H1 (cell line): Measurements from ENCODE around the gene TP53I3. TPM values are rescaled to one million over a fixed set of nuclear protein-coding genes. Genes with fewer than 3 reads are reported as not detected.

Experiments
- CTCF ChIA-PET: fragments of 300-600 bp; sonication (Branson Sonifier 250); formaldehyde crosslinking; loops from one replicate; lab custom pipeline; 2021; ENCODE audit not compliant: partially characterized antibody; lab: Charles Lee
- POLR2A ChIA-PET: fragments of 300-600 bp; sonication (Branson Sonifier 250); formaldehyde crosslinking; loops from one replicate; lab custom pipeline; 2021; ENCODE audit warnings: inconsistent platforms; ENCODE audit not compliant: partially characterized antibody; lab: Charles Lee
- DNase-seq, 2 experiments: peaks; one replicate each; pipeline versions ENCODE4 v3.0.0 to v3.0.0-alpha.2; 2010 to 2022; ENCODE audit warnings: low spot score in 2 of 2, low read depth in 1 of 2, mixed read lengths in 1 of 2
- FAIRE-seq: peaks from 2 replicates; lab custom pipeline; 2011; peaks lifted over from hg19 to GRCh38; lab: Jason Lieb, UNC
- H2AFZ ChIP-seq: 2 replicates; pipeline ENCODE4 v1.8.1; 2012; ENCODE audit warnings: low read length, inconsistent platforms
- H2AK5ac ChIP-seq: 2 replicates; pipeline ENCODE4 v1.6.1; 2013; ENCODE audit warnings: low read depth, low read length
- H2BK120ac ChIP-seq: replicated peaks from 2 replicates; pipeline ENCODE3; 2013; ENCODE audit warnings: low read depth, low read length, inconsistent platforms
- H2BK12ac ChIP-seq: 2 replicates; pipeline ENCODE4 v1.6.1; 2013; ENCODE audit warnings: low read depth, low read length
- H2BK15ac ChIP-seq: 2 replicates; pipeline ENCODE4 v1.6.1; 2013; ENCODE audit warnings: low read length
- H2BK20ac ChIP-seq: 2 replicates; pipeline ENCODE4 v1.6.1; 2013; ENCODE audit warnings: low read length
- H2BK5ac ChIP-seq: 2 replicates; pipeline ENCODE4 v1.6.1; 2013; ENCODE audit warnings: low read depth, low read length
- H3K14ac ChIP-seq: 2 replicates; pipeline ENCODE4 v1.6.1; 2013; ENCODE audit warnings: inconsistent platforms; ENCODE audit not compliant: insufficient read length
- H3K18ac ChIP-seq: 2 replicates; pipeline ENCODE4 v1.6.1; 2013; ENCODE audit warnings: low read length; ENCODE audit errors: extremely low read depth
- H3K23ac ChIP-seq: 2 replicates; pipeline ENCODE4 v1.6.1; 2013; ENCODE audit warnings: inconsistent platforms; ENCODE audit not compliant: insufficient read length
- H3K23me2 ChIP-seq: 2 replicates; pipeline ENCODE4 v1.6.1; 2013; ENCODE audit warnings: low read depth, low read length
- H3K27ac ChIP-seq: 2 replicates; pipeline ENCODE4 v1.6.1; 2011; ENCODE audit warnings: low read depth, low read length, inconsistent platforms
- H3K27me3 ChIP-seq, 4 experiments: replicated peaks in 1 of 4; 1 replicate in 1 of 4; 2 replicates in 3 of 4; pipeline versions ENCODE4 v1.6.1 to v1.8.1; 2011 to 2013; ENCODE audit warnings: low read length in 3 of 4, mild to moderate bottlenecking in 3 of 4, inconsistent platforms in 2 of 4, mixed read lengths in 2 of 4, moderate library complexity in 1 of 4; ENCODE audit not compliant: control insufficient read depth in 3 of 4, insufficient read depth in 3 of 4; ENCODE audit errors: extremely low read depth in 1 of 4
- H3K36me3 ChIP-seq, 4 experiments: 2 replicates each; pipeline versions ENCODE4 v1.6.1 to v1.8.1; 2011 to 2013; ENCODE audit warnings: mild to moderate bottlenecking in 4 of 4, low read length in 3 of 4, moderate library complexity in 2 of 4, control low read depth in 1 of 4, inconsistent platforms in 1 of 4; ENCODE audit not compliant: insufficient read depth in 4 of 4, control insufficient read depth in 2 of 4
- H3K4ac ChIP-seq: replicated peaks from 2 replicates; pipeline ENCODE3; 2013; ENCODE audit warnings: low read length, low read depth, mixed read lengths, inconsistent platforms; ENCODE audit not compliant: insufficient read length
- H3K4me1 ChIP-seq, 4 experiments: replicated peaks in 1 of 4; 1 replicate in 1 of 4; 2 replicates in 3 of 4; pipeline versions ENCODE4 v1.6.1 to v1.8.1; 2011 to 2013; ENCODE audit warnings: low read length in 3 of 4, inconsistent platforms in 2 of 4, mixed read lengths in 1 of 4; ENCODE audit not compliant: insufficient read depth in 4 of 4, control insufficient read depth in 3 of 4
- H3K4me2 ChIP-seq, 2 experiments: 2 replicates each; pipeline versions ENCODE4 v1.6.1 to v1.8.1; 2011 to 2013; ENCODE audit warnings: low read depth in 2 of 2, low read length in 2 of 2, control low read depth in 1 of 2, inconsistent platforms in 1 of 2, mild to moderate bottlenecking in 1 of 2; ENCODE audit not compliant: insufficient read depth in 1 of 2
- H3K4me3 ChIP-seq, 4 experiments: fragments of 200-600, 300-600 bp in 1 of 4; sonication (generic), shearing (Covaris generic), sonication (Bioruptor Twin) in 1 of 4; 2 replicates each; pipeline versions ENCODE4 v1.5.1 to v1.8.1; 2011 to 2016; ENCODE audit warnings: low read length in 4 of 4, low read depth in 3 of 4, control low read depth in 2 of 4, inconsistent platforms in 2 of 4, mild to moderate bottlenecking in 2 of 4, mixed read lengths in 1 of 4, moderate library complexity in 1 of 4; ENCODE audit not compliant: insufficient read depth in 2 of 4; ENCODE audit errors: extremely low read depth in 1 of 4
- H3K56ac ChIP-seq: replicated peaks from 2 replicates; pipeline ENCODE3; 2013; ENCODE audit warnings: low read depth, mild to moderate bottlenecking, mixed read lengths, low read length, inconsistent platforms; ENCODE audit not compliant: insufficient read length
- H3K79me1 ChIP-seq: 2 replicates; pipeline ENCODE4 v1.6.1; 2013; ENCODE audit warnings: low read depth, low read length, control low read depth
- H3K79me2 ChIP-seq, 2 experiments: 2 replicates each; pipeline versions ENCODE4 v1.6.1 to v1.8.1; 2012 to 2013; ENCODE audit warnings: low read length in 2 of 2, mild to moderate bottlenecking in 2 of 2, inconsistent platforms in 1 of 2; ENCODE audit not compliant: insufficient read depth in 2 of 2, control insufficient read depth in 1 of 2
- H3K9ac ChIP-seq, 4 experiments: replicated peaks in 1 of 4; 1 replicate in 1 of 4; 2 replicates in 3 of 4; pipeline versions ENCODE4 v1.6.1 to v1.8.1; 2011 to 2013; ENCODE audit warnings: low read depth in 3 of 4, low read length in 3 of 4, control low read depth in 2 of 4, mild to moderate bottlenecking in 2 of 4, moderate library complexity in 2 of 4, inconsistent platforms in 1 of 4; ENCODE audit errors: extremely low read depth in 1 of 4
- H3K9me3 ChIP-seq, 2 experiments: 2 replicates each; pipeline versions ENCODE4 v1.6.1 to v1.8.1; 2012 to 2013; ENCODE audit warnings: mild to moderate bottlenecking in 2 of 2, moderate library complexity in 2 of 2, control low read depth in 1 of 2, inconsistent platforms in 1 of 2, low read depth in 1 of 2, low read length in 1 of 2, mixed read lengths in 1 of 2; ENCODE audit not compliant: insufficient read depth in 2 of 2
- H4K20me1 ChIP-seq, 2 experiments: replicated peaks in 1 of 2; 2 replicates each; pipeline versions ENCODE3 to v1.8.1; 2011 to 2013; ENCODE audit warnings: inconsistent platforms in 2 of 2, low read length in 2 of 2, mild to moderate bottlenecking in 1 of 2; ENCODE audit not compliant: insufficient read depth in 2 of 2, control insufficient read depth in 1 of 2
- H4K5ac ChIP-seq: 2 replicates; pipeline ENCODE4 v1.6.1; 2013; ENCODE audit warnings: low read length, low read depth, mixed read lengths, inconsistent platforms; ENCODE audit not compliant: insufficient read length
- H4K8ac ChIP-seq: 2 replicates; pipeline ENCODE4 v1.8.0; 2013; ENCODE audit warnings: mild to moderate bottlenecking, moderate library complexity, low read length, inconsistent platforms; ENCODE audit not compliant: insufficient read depth; ENCODE audit errors: extremely low read depth
- H4K91ac ChIP-seq: replicated peaks from 2 replicates; pipeline ENCODE3; 2013; ENCODE audit warnings: low read length, mixed read lengths, inconsistent platforms; ENCODE audit not compliant: insufficient read length
- WGBS, 2 experiments: shearing (Covaris generic) in 1 of 2; methylation state at CpG; one replicate each; pipeline versions ENCODE4 v1.1.6 to v1.1.7; 2013 to 2015; ENCODE audit warnings: low lambda C conversion rate in 2 of 2, mixed read lengths in 2 of 2, inconsistent platforms in 1 of 2, low coverage in 1 of 2, missing lambda C conversion rate in 1 of 2; ENCODE audit not compliant: insufficient replicate concordance in 2 of 2, insufficient coverage in 1 of 2, insufficient read length in 1 of 2; ENCODE audit errors: extremely low coverage in 1 of 2, missing lambda C conversion rate in 1 of 2; 5-methylcytosine and 5-hydroxymethylcytosine counted together
- polyA plus RNA-seq, 7 experiments: library from polyadenylated mRNA; depleted of rRNA in 3 of 7; stranded (reverse) in 5 of 7; unstranded in 2 of 7; fragments of >200 nt in 5 of 7; fragments of 200-250 nt in 2 of 7; gene quantifications; 1 replicate in 5 of 7; 2 replicates in 1 of 7; 4 replicates in 1 of 7; pipeline versions ENCODE4 v1.2.1 to v1.2.3, GENCODE V29; 2011 to 2013; ENCODE audit warnings: missing spikeins in 2 of 7, mixed read lengths in 2 of 7
- total RNA-seq: library from RNA; stranded (reverse); fragmentation: NEBNext Ultra II Directional; extraction: Animal tissue kit (Norgen Biotek cat#: 25700); gene quantifications from 2 replicates; pipeline ENCODE4 v1.2.1, GENCODE V29; 2021
- TF ChIP-seq, protein P1 (sequence below): IDR thresholded peaks from 2 replicates; pipeline ENCODE4 v1.6.1; 2012; ENCODE audit warnings: inconsistent platforms

TP53I3 gene
- total and polyA plus RNA-seq, 2 of the 8 experiments (the other 6 are each of a cell fraction or from before 2014, with no cell fraction given): 29.4 to 34.5 TPM

- Histone ChIP-seq H3K4ac (no peak overlapping the region), H3K23ac (no peak overlapping the region), H3K4me2 (no peak overlapping the region), H3K14ac (no peak overlapping the region), H2AK5ac (no peak overlapping the region)
- POLR2A ChIA-PET: interaction anchor here (0.7 to 1.8 kb wide), 4 partner anchors 14 to 42 kb away, joined by 3 to 5 read pairs (median 4); partner anchors contain the start of gene WDCP
- TF ChIP-seq, protein P1, sequence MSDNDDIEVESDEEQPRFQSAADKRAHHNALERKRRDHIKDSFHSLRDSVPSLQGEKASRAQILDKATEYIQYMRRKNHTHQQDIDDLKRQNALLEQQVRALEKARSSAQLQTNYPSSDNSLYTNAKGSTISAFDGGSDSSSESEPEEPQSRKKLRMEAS: no peak
- TF ChIP-seq, all 59 proteins: peak for 0
- Histone ChIP-seq H3K18ac (no peak overlapping the region), H3K79me2 (peaks cover 0 to under 1% of the 10 kb centered on the region in 2 experiments; a peak in 2 of 4 replicates), H3K4me1 (peaks cover 8 to 15% (median 10%) of the 10 kb centered on the region in 4 experiments), H4K20me1 (no peaks in the 10 kb centered on the region), H3K23me2 (peaks cover 15% of the 10 kb centered on the region), H3K79me1 (no peaks in the 10 kb centered on the region), H3K4me3 (no peak overlapping the region), H4K8ac (no peak overlapping the region), H2BK12ac (no peak overlapping the region), H2BK20ac (no peak overlapping the region), H3K36me3 (peaks cover 11 to 19% (median 16%) of the 10 kb centered on the region in 4 experiments; a peak in 7 of 8 replicates), H3K27ac (no peak overlapping the region), H2AFZ (no peak overlapping the region), H4K91ac (no peak overlapping the region), H4K5ac (no peak overlapping the region), H3K27me3 (no peaks in the 10 kb centered on the region), H2BK5ac (no peak overlapping the region), H3K9ac (no peak overlapping the region), H2BK15ac (no peak overlapping the region), H3K56ac (no peak overlapping the region), H3K9me3 (no peaks in the 10 kb centered on the region), H2BK120ac (no peak overlapping the region)
- FAIRE-seq (no peak), DNase-seq (no peak)
- CTCF ChIA-PET: interaction anchor here (1.3 kb wide), 1 partner anchor 10 kb away, joined by 3 read pairs; no protein-coding TSS in a partner anchor
- 85% methylated on average over 2 of the region's 2 CpGs; no CpG with 5 or more reads in 1 of the 2 experiments for WGBS, 2 experiments
Observed at GRCh38 chr2:24080701-24081100, 3.9 kb downstream of the TP53I3 start.
